ENCODE measurements around the gene ODR4.
"Not testable (repeated sequence)": the region's sequence is repeated elsewhere in the genome, so short reads cannot be mapped to it uniquely, and the experiment has no call there.

Gene ODR4

DNA sequence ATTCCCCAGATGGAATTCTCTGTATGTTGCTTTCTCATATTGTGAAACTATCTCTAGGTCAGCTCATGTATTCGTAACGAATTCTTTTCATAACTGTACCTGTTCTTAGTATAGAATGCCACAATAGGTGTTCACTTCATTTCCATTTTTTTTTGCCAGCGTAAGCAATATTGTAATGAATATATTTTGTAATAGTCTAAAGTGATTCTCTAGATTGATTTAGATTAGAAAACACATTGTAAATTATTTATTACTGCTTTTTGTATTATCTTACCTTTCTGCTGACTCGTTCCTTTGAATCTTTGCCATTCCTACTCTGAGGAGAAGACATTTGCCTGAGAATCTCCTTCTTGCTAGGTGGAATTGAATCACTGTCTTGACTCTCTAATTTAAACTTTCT is 70.5 kb downstream of the ODR4 start:
- TF ChIP-seq, protein P1, sequence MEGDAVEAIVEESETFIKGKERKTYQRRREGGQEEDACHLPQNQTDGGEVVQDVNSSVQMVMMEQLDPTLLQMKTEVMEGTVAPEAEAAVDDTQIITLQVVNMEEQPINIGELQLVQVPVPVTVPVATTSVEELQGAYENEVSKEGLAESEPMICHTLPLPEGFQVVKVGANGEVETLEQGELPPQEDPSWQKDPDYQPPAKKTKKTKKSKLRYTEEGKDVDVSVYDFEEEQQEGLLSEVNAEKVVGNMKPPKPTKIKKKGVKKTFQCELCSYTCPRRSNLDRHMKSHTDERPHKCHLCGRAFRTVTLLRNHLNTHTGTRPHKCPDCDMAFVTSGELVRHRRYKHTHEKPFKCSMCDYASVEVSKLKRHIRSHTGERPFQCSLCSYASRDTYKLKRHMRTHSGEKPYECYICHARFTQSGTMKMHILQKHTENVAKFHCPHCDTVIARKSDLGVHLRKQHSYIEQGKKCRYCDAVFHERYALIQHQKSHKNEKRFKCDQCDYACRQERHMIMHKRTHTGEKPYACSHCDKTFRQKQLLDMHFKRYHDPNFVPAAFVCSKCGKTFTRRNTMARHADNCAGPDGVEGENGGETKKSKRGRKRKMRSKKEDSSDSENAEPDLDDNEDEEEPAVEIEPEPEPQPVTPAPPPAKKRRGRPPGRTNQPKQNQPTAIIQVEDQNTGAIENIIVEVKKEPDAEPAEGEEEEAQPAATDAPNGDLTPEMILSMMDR (IDR thresholded peaks at IDR 0.05; ENCODE audit: low read depth, low read length), result no peak
- no peak for TF ChIP-seq EZH2phosphoT487 (IDR thresholded peaks at IDR 0.05; ENCODE audit: low read depth)
- Histone ChIP-seq H3K4me1 (ENCODE audit: low read length) (peaks cover 34% of the 10 kb centered on the region), H4K20me1 (ENCODE audit: insufficient read depth, low read length) (no peaks in the 10 kb centered on the region)

DNA sequence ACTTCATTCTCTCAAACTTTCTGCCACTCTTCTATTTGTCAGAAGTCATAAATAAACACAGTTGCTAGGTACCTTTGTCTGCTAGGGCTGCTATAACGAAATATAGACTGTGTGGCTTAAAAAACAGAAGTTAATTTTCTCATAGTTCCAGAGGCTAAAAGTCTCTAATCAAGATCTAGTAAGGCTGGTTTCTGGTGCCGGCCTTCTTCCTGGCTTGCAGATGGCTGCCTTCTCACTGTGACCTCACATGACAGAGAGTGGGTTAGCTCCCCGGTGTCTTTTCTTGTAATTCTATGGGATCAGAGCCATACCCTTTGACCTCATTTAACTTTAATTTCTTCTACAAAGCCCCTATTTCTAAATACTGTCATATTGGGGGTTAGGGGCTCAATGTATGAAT is 79.3 kb downstream of the ODR4 start:
- Histone ChIP-seq H3K27me3 (ENCODE audit: low read depth, low read length) (no peaks in the 10 kb centered on the region), H2AFZ (ENCODE audit: low read depth, low read length) (peak overlapping the region; percentile 79), H4K20me1 (ENCODE audit: insufficient read depth, low read length) (no peaks in the 10 kb centered on the region), H3K36me3 (replicated peaks; ENCODE audit: low read depth, low read length) (no peaks in the 10 kb centered on the region), H3K4me2 (ENCODE audit: low read length) (peak overlapping the region; percentile 33), H3K4me3 (ENCODE audit: low read length) (no peak overlapping the region), H3K79me2 (ENCODE audit: low read length) (no peaks in the 10 kb centered on the region), H3K27ac (ENCODE audit: low read length) (peak overlapping the region; percentile 26), H3K4me1 (ENCODE audit: low read length) (peaks cover 31% of the 10 kb centered on the region), H3K9me3 (ENCODE audit: insufficient read depth, low read length) (no peaks in the 10 kb centered on the region), H3K9ac (ENCODE audit: low read length) (peak overlapping the region; percentile 6)
- no peak for TF ChIP-seq EZH2phosphoT487 (IDR thresholded peaks at IDR 0.05; ENCODE audit: low read depth)
- TF ChIP-seq, protein P1 (IDR thresholded peaks at IDR 0.05; ENCODE audit: low read depth, low read length), result no peak

More for the DNA sequence above, 70.5 kb downstream of the ODR4 start:
- H3K79me2 ChIP-seq (ENCODE audit: low read length), result no peaks in the 10 kb centered on the region
- H3K27me3 ChIP-seq (ENCODE audit: low read depth, low read length), result no peaks in the 10 kb centered on the region
- no peak overlapping the region for H2AFZ ChIP-seq (ENCODE audit: low read depth, low read length)
- H3K9ac ChIP-seq (ENCODE audit: low read length), result no peak overlapping the region
- peaks cover 6% of the 10 kb centered on the region for H3K9me3 ChIP-seq (ENCODE audit: insufficient read depth, low read length)
- H3K4me2 ChIP-seq (ENCODE audit: low read length), result no peak overlapping the region
- H3K27ac ChIP-seq (ENCODE audit: low read length), result no peak overlapping the region
- peaks cover 13% of the 10 kb centered on the region for H3K36me3 ChIP-seq (replicated peaks; ENCODE audit: low read depth, low read length)
- no peak overlapping the region for H3K4me3 ChIP-seq (ENCODE audit: low read length)

DNA sequence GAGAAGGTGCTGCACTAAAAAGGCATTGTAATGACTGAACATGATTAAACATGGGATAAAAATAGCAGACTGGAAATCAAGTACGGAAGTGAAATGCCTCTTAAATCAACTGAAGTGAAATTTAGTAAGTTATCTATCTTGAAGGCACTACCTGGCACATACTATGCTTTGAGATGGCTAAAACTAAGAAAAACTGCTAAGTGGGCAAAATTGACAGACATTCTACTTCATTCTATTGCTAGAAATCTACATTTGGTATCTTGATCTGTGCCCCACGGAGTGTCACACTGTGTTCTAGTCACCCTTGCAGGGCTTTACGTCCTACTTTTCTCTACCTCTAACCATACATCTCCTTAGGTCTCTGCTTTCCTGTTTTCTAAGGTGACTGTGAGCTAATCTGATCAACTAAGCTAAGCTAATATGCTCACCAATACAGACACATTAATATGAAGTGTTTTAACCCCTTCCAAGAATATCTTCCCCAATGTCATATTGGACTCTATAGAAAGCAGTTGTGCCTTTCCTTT is 81.2 kb downstream of the ODR4 start:
- no peaks in the 10 kb centered on the region for H3K79me2 ChIP-seq (ENCODE audit: low read length)
- H3K27me3 ChIP-seq (ENCODE audit: low read depth, low read length), result no peaks in the 10 kb centered on the region
- H3K4me2 ChIP-seq (ENCODE audit: low read length), result peak overlapping the region; percentile 51
- TF ChIP-seq, protein P1 (IDR thresholded peaks at IDR 0.05; ENCODE audit: low read depth, low read length), result no peak
- TF ChIP-seq EZH2phosphoT487 (IDR thresholded peaks at IDR 0.05; ENCODE audit: low read depth), result no peak
- H3K4me1 ChIP-seq (ENCODE audit: low read length), result peaks cover 34% of the 10 kb centered on the region
- peak overlapping the region; percentile 43; the same call in 1 of the 2 replicates for H2AFZ ChIP-seq (ENCODE audit: low read depth, low read length)
- H3K27ac ChIP-seq (ENCODE audit: low read length), result peak overlapping the region; percentile 40
- H3K9ac ChIP-seq (ENCODE audit: low read length), result no peak overlapping the region
- no peaks in the 10 kb centered on the region for H3K9me3 ChIP-seq (ENCODE audit: insufficient read depth, low read length)
- no peaks in the 10 kb centered on the region for H3K36me3 ChIP-seq (replicated peaks; ENCODE audit: low read depth, low read length)
- peak overlapping the region; percentile 6 for H3K4me3 ChIP-seq (ENCODE audit: low read length)
- no peaks in the 10 kb centered on the region for H4K20me1 ChIP-seq (ENCODE audit: insufficient read depth, low read length)

DNA sequence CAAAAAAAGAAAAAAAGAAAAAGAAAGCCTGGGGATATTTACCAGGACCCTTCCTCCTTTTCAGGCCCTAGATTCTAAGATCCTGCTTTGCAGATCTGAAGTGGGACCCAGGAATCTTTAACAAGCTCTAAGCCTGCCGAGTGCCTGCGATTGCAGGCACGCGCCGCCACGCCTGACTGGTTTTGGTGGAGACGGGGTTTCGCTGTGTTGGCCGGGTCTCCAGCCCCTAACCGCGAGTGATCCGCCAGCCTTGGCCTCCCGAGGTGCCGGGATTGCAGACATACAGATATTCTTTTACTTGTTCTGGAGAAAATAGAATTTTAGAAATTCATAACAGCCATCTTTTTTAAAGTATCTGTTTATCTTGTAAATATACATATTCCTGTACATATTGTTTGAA is 83.5 kb downstream of the ODR4 start:
- not testable (repeated sequence) for H3K27me3 ChIP-seq (ENCODE audit: low read depth, low read length); H4K20me1 ChIP-seq (ENCODE audit: insufficient read depth, low read length); H3K27ac ChIP-seq (ENCODE audit: low read length); H2AFZ ChIP-seq (ENCODE audit: low read depth, low read length); H3K4me3 ChIP-seq (ENCODE audit: low read length); H3K9me3 ChIP-seq (ENCODE audit: insufficient read depth, low read length); H3K4me2 ChIP-seq (ENCODE audit: low read length); H3K36me3 ChIP-seq (replicated peaks; ENCODE audit: low read depth, low read length); H3K79me2 ChIP-seq (ENCODE audit: low read length); H3K9ac ChIP-seq (ENCODE audit: low read length)
- H3K4me1 ChIP-seq (ENCODE audit: low read length), result peaks cover 35% of the 10 kb centered on the region

All from OCI-LY3 (cell line).